Adrenal gland (tissue), 5 donors: ENCODE measurements around the gene B4GALT1.

Experiments
- CTCF ChIP-seq, 6 experiments: fragments of 450-650 bp in 4 of 6; fragments of 200-600 bp in 2 of 6; sonication (generic) in 1 of 6; IDR thresholded peaks; 1 replicate in 5 of 6; 2 replicates in 1 of 6; pipeline versions ENCODE4 v1.5.1 to v1.8.0; 2016 to 2021; ENCODE audit warnings: antibody characterized with exemption in 6 of 6, mild to moderate bottlenecking in 2 of 6, moderate library complexity in 1 of 6
- POLR2A ChIP-seq, 2 donors: fragments of 450-650 bp; IDR thresholded peaks; one replicate each; pipeline ENCODE4 v1.6.1; 2017; ENCODE audit warnings: antibody characterized with exemption in 2 of 2, mild to moderate bottlenecking in 2 of 2, moderate library complexity in 1 of 2
- donor health status: DM: no; HTN: no; CAD: no.

GRCh38 chr9:33170464-33171415, 3.6 kb upstream of the B4GALT1 start:
- TF ChIP-seq CTCF (IDR thresholded peaks at IDR 0.05) (peak; percentile 9 to 57 (median 42)), POLR2A (IDR thresholded peaks at IDR 0.05) (no peak)
